ENCODE measurements around the gene ZNF419.

The ZNF419 gene

DNA sequence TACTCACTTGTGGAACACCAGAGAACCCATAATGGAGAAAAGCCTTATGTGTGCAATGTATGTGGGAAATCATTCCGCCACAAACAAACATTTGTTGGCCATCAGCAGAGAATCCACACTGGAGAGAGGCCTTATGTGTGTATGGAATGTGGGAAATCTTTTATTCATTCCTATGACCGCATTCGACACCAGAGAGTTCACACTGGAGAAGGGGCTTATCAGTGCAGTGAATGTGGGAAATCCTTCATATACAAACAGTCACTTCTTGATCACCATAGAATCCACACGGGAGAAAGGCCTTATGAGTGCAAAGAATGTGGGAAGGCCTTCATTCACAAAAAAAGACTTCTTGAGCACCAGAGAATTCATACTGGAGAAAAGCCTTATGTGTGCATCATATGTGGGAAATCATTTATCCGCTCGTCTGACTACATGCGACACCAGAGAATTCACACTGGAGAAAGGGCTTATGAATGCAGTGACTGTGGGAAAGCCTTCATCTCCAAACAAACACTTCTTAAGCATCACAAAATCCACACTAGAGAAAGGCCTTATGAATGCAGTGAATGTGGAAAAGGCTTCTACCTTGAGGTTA lies 50.5 kb downstream of the ZNF419 start:
- no peak for DNase-seq (ENCODE audit: low read depth)
